Posterior cingulate gyrus (tissue), 11 donors: ENCODE data around the gene CAB39.
A peak's percentile ranks its signal among the peaks of the same experiment; 100 is the strongest.

Experiments used
- DNase-seq, 10 donors: peaks; one replicate each; pipeline versions ENCODE4 v3.0.0 to v3.0.0-alpha.2; 2020 to 2021; ENCODE audit warnings: mixed read lengths in 3 of 10
- intact Hi-C: fragments of 100-400 bp; cut with DNase I; formaldehyde crosslinking; loops from one replicate; pipeline ENCODE4 v1.15.1; 2023

The CAB39 gene

DNA sequence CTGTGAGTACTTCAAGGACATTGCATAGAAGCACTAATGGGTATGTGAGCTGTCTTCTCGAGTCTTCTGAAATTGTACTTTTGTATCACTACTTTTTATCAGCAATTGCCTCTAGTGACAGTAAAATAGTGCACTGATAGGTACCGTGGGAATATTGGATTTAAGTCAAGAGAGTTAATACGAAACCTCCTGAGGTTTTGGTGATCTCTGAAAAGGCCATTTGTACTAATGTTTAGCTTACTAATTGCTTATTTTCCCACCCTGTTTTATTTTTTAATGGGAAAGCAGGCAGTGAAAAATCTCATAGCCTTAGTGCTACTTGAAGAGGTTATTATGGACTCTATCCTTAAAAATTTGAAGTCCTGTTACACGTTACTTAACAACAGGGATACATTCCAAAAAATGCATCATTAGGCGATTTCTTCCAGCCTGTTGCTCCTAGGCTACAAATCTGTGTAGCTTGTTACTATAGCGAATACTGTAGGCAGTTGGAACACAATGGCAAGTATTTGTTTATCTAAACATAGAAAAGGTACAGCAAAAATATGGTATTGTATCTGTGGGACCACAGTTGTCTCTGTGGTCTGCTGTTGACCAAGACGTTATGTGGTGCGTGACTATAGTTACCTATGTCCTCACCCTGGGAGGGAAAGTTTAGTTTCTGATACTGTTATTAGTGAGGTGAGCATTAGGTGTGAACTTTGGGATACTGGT lies 65.9 kb downstream of the CAB39 start:
- intact Hi-C loops: no loop called here
- DNase-seq: no peak

DNA sequence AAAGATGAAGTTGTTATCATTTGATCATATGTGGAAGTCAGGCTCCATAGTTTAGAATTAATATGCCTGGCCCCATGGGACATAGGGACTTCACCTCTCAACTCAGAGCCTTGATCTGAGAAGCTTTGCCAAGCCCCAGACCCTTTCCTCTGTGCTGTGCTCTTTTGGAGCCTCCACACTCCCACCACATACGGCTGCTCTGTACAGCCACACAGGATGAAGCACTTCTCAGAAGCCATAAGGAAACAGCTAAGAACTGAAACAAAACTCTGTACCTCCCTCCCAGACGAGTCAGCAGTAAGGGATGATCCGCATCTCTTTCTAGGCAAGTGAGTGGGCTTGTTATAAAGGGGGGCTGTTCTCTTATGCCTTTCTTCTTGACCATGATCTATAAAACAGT lies 66.5 kb downstream of the CAB39 start:
- no peak for DNase-seq
- intact Hi-C loops: no loop called here

DNA sequence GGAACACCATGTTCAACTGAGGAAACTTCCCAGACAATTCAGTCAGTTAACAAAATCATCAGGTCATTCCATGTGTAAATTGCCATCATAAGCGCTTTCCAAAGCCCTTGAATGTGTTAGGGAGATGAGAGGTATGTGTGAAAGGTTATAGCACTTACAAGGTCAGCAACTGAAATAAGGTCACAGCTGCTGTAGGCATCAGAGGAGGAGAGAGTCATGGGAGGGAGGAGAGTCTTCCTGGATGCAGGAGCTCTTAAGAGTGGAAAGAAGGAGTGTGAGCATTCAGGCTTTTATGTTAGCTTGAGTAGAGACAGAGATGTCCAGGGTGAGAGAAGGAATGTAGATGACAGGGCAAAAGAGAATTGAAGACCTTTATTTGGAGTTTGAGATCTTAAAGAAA lies 67.0 kb downstream of the CAB39 start:
- intact Hi-C loops: no loop called here
- no peak for DNase-seq

DNA sequence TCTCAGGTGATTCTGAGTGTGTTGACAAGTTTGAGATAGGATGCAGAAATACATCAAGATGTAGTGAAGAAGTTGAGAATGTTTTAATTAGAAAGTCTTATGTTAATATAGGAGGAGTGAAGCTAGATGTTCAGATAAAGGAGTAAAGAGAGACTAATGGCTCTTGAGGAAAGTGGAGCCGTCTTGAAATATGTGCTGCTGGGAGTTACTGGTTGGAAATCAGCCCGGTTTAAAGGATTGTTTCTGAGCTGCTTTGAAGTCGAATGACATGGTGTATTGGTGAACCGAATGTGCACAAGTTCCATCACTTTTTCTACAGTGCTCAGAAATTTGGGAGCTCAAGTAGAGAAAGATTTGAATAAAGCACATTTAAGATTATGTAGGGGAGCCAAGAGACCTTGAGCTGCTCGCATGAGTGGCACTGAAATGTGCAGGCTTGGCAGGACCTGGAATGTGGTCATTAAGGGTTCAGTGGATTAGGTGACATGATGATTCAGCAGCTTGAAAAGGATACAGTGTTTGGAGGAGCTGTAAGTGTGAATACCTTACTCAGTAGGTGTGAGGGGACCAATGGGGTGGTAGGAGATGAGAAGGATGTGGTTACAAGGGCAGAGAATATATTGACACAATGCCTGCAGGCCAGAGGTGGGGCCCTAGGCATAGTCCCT lies 68.6 kb downstream of the CAB39 start:
- intact Hi-C loops: no loop called here
- no peak for DNase-seq

DNA sequence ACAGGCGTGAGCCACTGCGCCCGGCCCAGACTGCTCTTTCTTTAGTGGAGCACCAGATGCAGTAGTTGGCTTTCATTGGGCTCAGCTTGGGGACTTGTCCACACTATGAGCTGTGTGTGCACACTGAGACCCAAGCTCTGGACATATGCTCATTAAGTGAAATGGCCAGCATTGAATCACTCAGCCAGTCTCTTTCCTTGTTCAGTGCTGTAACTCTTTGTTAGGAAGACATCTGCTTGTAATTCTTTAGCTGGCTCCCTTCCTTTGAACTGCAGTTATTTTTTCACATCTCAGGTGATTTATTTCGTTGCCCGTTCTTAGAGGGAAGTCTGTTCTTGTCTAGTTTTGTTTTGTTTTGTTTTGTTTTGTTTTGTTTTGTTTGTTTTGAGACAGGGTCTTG lies 70.5 kb downstream of the CAB39 start:
- no peak for DNase-seq
- intact Hi-C loops: no loop called here

DNA sequence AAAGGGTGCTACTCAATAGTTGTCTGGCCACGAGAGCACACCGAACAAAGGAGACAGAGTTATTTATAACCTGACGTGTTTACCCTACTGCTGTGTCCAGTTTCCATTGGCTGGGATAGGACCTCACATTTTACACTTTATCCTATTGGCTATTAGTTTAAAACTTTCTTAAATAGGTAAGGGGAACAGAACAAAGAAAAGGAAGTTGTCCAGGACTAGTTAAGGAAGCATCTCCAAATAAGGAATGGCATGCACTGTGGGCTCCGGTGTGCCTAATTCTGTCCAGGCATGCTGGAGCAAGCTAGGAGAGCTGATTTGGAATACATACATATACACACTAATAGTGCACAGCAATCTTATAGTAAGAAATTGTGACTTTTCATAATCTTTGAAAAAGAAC lies 72.2 kb downstream of the CAB39 start:
- intact Hi-C loops: no loop called here
- no peak for DNase-seq

DNA sequence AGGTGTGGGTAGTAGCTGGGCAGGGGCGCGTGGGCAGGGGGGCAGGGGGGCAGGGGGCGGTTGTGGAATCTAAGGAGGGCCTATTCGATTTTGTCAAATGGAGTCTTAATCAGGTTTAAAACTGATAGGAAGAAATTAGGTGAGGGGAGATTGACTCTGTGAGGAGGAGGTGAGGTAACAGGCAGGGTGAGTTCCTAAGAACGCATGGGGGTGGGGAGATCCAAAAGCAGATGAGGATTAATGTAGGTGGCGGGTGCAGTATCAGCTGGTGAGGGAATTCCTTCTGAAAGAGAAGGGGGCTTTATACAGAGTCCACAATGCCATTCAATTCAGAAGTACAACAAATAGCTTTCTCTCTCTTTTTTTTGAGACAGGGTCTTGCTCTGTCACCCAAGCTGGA lies 72.7 kb downstream of the CAB39 start:
- intact Hi-C loops: no loop called here
- DNase-seq: no peak

DNA sequence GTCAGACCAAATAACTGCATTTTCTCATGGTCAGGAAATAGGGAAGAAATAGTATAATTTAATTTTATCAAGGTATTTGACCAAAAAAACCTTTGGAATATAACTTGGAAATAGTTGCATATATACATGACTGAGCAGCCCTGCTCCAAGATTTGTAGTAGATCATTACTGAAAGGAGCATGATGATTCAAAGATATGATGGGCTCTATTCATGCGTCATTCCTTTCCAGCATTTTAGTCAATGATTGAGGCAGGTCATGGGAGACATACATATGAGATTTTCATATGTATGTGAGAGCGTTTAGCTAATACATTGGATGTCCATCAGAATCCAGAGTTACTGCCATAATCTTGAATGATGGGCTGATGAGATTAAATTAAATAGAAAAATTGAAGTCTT lies 74.5 kb downstream of the CAB39 start:
- intact Hi-C loops: no loop called here
- no peak for DNase-seq

DNA sequence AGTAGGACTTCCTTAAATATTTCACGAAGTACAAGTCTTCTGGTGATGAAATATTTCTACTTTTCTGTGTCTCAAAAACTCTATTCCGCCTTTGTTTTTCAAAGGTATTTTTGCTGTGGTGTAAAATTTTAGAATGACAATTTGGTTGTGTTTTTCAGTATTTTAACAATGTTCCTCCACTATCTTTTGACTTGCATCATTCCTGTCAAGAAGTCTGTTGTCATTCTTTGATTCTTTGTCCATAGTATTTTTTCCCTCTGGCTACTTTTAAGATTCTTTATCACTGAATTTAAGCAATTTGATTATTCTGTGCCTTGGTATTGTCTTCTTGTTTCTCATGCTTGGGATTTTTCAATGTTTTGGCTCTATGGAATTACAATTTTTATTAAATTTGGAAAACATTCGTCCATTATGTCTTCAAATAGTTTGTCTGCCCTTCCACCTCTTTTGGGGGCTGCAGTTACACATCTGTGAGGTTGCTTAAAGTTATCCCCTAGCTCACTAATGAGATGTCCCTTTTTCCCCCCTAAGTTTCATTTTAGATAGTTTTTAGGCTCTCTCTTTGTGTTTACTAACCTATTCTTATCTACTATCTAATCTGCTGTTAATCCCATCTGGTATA lies 76.0 kb downstream of the CAB39 start:
- intact Hi-C loops: no loop called here

DNA sequence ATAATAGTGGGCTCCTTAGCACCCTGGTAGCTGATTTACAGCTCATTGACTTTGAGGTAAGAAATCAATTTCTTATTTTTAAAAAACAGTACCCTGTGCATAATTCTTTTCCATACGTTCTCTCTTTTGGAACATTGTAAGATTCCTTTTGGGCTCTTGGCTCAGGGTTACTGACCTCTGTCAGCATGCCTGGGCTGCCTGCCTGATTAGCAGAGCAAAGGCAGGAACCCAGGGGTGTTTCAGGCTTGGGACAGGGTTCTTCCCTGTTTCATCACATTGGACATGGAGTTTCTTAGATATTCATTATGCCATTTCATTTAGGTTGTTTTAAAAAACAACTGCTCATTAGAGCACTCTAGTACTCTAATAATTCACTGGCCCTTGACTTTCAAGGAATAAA lies 78.3 kb downstream of the CAB39 start:
- DNase-seq: no peak
- intact Hi-C loops: no loop called here

More for the DNA sequence above, 76.0 kb downstream of the CAB39 start:
- no peak for DNase-seq

DNA sequence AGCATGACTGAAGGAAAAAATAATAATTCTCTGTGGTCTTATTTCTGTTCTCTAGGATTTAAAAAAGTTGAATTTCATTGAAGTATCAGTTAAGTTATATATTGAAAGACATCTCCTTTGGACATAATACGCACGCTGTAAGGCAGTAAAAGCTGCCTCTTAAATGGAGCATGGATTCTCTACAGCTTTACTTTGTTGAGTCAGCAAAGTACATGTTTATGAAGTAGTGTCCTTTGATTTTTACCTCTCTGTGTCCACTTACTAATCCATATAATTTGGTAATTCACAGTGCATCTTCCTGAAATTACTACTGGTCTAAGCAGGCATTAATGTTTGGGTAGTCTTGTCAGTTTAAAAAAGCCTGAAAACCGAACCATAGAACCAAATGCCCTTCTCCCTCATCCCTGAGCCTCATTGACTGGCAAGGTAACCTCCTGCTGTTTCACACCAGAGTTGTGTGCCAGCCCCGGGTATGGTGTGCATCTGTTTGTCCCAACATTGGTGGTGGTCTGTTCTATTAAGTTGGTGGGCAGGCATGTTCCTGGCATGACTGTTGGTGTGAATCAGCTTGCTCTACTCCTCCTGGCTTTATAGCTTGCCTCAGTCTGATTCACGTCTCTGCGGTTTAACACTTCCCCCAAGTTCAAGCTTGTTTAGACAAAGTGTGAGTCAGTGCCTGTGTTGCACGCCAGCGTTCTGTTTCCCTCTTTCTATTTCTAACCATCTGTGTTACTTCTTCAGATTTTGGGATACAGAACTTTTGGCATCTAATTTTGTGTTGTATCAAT lies 81.1 kb downstream of the CAB39 start:
- intact Hi-C loops: no loop called here
- DNase-seq: peak in 8 of 10 donors; percentile 12 to 91 (median 46)

DNA sequence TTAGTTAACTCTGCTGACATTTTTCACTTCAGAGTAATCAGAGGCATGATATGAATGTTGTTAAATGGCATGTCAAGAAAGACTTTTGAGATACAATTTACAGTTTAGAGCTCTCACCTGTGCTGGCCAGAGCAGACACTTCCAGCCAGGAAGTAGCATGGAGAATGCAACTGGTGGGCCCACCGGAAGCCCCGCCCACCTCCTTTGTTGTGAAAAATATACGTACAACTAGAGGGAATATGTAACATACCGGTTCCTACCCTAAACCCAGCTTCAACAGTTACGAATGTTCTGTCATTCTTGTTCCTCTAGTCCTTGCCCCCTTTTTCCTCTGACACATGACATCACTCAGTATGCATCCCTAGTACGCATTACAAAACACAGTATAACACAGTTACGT lies 81.9 kb downstream of the CAB39 start:
- intact Hi-C loops: no loop called here
- no peak for DNase-seq

DNA sequence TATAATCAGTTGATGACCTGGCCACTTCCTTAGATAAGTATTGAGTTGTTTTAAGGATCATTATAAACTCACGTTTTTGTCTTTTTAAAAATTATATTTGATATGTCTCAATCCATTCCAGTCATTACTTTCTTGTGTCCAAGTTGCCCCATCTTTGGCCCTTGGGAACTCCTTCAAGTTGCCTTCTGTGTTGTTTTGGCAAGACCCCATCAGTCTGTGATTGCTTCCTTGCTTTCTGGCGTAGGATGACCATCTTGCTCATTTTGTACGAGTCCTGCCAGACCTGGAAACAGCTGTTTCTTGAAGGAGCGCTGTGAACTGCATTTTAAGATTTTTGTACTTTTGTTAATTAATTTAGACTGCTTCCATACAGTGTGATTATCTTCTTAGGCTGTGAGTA lies 83.2 kb downstream of the CAB39 start:
- intact Hi-C loops: loop anchor here (5.0 kb wide), 1 partner anchor 84 kb away; the partner anchor contains the start of gene CAB39
- no peak for DNase-seq

DNA sequence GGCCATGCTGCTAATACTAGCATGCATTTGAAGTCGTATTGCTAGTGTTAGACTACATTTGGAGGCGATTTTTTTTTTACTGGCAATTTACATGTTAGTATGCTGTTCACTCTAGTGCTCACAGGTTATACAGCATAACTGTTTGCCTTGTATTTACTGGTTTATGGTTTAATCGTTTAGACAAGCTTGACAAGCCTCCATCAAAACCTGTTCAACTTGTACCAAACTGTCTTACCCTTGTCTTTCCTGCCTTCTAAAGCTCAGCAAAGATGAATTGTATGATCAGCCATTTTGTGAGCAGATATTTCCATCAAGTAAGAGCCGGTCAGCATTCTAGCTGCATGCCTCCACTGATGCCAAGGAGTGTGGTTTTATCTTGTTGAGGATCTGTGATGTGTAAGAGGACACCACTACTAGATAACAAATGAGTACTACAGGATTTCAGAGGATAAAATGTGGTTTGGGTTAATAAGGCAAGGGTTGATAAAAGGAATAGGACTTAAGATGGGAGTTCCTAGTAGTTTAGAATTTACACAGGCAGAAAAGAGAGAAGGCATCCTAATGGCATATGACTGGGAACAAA lies 83.7 kb downstream of the CAB39 start:
- intact Hi-C loops: loop anchor here (5.0 kb wide), 1 partner anchor 84 kb away; the partner anchor contains the start of gene CAB39
- DNase-seq: no peak

DNA sequence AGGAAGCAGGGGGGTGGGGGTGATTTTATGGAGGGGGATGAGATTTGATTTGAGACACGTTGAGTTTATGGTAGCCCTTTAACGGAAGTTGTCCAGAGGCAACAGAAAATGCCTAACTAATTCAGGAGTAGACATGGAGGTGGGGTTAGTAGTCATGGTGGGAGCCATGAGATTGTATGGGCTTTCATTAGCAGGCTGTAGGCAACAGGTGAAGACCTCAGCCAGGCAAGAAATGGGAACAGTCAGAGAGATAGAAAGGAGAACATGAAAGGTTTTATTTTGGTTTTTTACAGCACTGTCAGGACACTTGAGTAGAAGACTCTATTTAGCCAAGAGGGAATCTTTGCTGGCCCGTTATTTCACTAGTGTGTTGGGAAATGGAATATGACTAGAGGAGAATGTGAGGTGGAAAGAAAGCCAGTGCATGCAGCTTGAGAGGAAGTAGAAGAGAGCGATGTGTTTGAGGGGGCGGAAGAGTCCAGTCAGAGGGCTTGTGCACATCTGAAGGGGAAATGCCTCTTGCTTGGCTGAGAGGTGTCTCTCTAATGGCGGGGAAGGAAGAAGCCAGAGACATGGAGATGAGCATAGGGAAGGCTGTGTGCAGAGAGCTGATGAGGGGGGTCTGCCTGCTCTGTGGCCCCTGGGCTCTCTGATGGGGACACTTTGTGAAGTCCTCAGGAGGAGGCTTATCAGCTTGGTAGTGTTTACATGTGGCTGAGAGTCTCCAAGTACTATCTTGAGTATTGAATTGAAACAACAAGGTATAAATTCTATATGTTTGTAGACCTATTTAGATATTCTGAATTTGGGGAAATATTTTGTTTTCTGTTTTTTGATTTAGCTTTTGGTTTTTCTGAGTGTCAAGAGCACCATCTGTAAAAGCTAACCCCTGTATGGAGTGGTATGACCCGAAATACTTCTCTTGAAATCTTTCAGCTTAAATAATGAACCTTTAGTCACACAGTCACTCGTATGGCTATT lies 85.2 kb downstream of the CAB39 start:
- intact Hi-C loops: loop anchor here (5.0 kb wide), 1 partner anchor 86 kb away; the partner anchor contains the start of gene CAB39

DNA sequence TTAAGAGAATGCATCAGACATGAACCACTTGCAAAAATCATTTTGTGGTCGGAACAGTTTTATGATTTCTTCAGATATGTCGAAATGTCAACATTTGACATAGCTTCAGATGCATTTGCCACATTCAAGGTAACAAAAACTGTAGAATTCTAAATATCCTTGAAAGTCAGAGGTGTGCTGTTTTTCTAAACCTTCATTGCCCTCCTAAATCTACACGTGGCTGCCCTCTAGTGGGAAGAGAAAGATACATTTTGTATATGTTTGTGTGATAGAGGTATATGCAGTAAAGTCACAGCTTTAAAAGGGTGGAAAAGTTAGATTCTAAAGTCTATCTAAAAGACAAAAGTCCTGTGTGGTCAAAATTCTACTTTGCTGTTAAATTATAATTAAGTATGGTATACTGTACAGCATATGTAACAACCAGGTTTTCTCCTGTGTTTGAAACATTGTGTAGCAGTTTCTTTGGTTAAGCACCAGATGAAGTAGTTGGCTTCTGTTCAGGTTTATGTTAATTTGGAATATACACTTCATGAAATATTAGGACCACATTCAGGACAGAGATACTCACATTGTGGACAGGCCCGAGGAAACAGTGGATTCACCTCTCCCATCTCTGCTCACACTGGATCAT lies 86.2 kb downstream of the CAB39 start:
- no peak for DNase-seq
- intact Hi-C loops: loop anchor here (5.0 kb wide), 1 partner anchor 87 kb away; the partner anchor contains the start of gene CAB39

More for the DNA sequence above, 85.2 kb downstream of the CAB39 start:
- no peak for DNase-seq

DNA sequence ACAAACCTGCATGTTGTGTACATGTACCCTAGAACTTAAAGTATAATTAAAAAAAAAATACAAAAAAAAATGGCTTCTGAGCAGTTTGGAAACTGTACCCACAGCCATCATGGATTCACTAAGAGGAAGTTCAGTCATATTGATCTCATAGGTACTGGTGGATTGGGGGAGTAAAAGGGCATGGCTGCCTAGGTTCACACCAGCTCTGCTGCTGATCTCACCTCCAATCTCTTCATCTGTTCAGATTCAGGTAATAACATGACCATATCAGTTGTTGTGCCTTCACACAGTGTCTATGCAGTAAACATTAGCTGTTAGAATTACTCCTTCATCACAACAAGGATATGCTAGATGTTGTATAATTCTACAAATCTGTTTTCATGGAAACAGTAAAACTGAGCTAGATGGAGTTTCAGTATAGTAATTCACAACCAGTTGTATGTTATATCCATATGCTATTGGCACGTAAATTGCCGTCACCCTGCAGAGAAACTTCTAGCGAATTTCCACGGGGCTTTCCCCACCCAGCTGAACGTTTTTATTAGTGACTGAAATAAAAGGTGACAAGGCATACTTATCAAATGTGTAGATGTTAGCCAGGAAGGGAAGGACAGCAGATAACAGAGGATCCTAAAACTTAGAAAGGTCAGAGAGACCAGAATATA lies 92.8 kb downstream of the CAB39 start:
- intact Hi-C loops: no loop called here
- no peak for DNase-seq

DNA sequence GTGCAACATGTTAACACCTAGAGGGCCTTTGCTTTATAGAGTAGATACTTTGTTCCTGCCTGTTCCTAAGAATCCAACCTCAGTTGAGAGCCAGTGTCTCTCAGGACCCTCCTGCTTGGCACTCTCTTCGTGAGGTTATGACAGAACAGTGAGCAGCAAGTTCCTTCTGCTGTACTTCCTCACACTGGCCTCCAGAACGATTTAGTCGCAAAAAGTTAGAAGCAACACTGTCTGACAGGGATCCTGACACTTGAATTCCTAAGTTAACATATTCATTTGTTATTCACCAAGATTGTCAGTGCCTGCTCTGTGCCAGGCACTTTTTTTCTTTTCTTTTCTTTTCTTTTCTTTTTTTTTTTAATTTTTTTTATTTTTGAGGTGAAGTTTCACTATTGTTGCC lies 95.1 kb downstream of the CAB39 start:
- intact Hi-C loops: no loop called here
- DNase-seq: no peak
